GM12878 (cell line): ENCODE results near the gene OSBPL3. TPM values are rescaled to one million over a fixed set of nuclear protein-coding genes. Genes with fewer than 3 reads are reported as not detected.

Experiments
- ATAC-seq: fragments of 200-7000 bp; cut with Tn5 transposase; 3 replicates; pipeline ENCODE4 v1.9.1; 2020; ENCODE audit warnings: mild to moderate bottlenecking, moderate library complexity
- BruUV-seq: library from RNA; stranded (reverse); fragments of 400-500 nt; replicated peaks from 2 replicates; lab custom pipeline; 2021; lab: Mats Ljungman, UMichigan
- CTCF ChIA-PET: fragments of 300-600 bp; sonication (Branson Sonifier 250); formaldehyde crosslinking; extraction: SDS; loops from one replicate; lab custom pipeline; 2021; ENCODE audit warnings: inconsistent platforms; lab: Yijun Ruan, JAX
- POLR2A ChIA-PET: fragments of 350-600 bp; formaldehyde crosslinking; extraction: SDS; loops from one replicate; lab custom pipeline; 2021; ENCODE audit warnings: inconsistent platforms; lab: Charles Lee
- RAD21 ChIA-PET: fragments of 300-600 bp; sonication (Branson Sonifier 250); formaldehyde crosslinking; loops from one replicate; lab custom pipeline; 2023; ENCODE audit warnings: antibody characterized with exemption; ENCODE audit not compliant: unreplicated experiment; lab: Charles Lee
- SMC1A ChIA-PET: fragments of 300-600 bp; sonication (Branson Sonifier 250); formaldehyde crosslinking; loops from one replicate; lab custom pipeline; 2023; ENCODE audit not compliant: unreplicated experiment, uncharacterized antibody; lab: Charles Lee
- DNase-seq: peaks from one replicate; pipeline ENCODE4 v3.0.0-alpha.2; 2011; ENCODE audit warnings: low read depth, low spot score
- FAIRE-seq: peaks from 3 replicates; lab custom pipeline; 2011; peaks lifted over from hg19 to GRCh38; lab: Jason Lieb, UNC
- H2AFZ ChIP-seq: 2 replicates; pipeline ENCODE4 v1.6.0; 2011; ENCODE audit warnings: low read depth, low read length, control low read depth; ENCODE audit not compliant: control insufficient read depth
- H3K27ac ChIP-seq: 2 replicates; pipeline ENCODE4 v1.5.1; 2011; ENCODE audit warnings: control low read depth; ENCODE audit not compliant: control insufficient read depth, insufficient read depth
- H3K27me3 ChIP-seq, 2 experiments: replicated peaks in 1 of 2; 2 replicates each; pipeline versions ENCODE4 v1.6.0 to v1.6.1; 2011; ENCODE audit warnings: low read length in 1 of 2; ENCODE audit not compliant: control insufficient read depth in 2 of 2, insufficient read depth in 2 of 2
- H3K36me3 ChIP-seq, 2 experiments: 2 replicates each; pipeline ENCODE4 v1.5.1; 2011; ENCODE audit warnings: low read length in 1 of 2; ENCODE audit not compliant: control insufficient read depth in 2 of 2, insufficient read depth in 2 of 2
- H3K4me1 ChIP-seq: 2 replicates; pipeline ENCODE4 v1.6.1; 2011; ENCODE audit warnings: mild to moderate bottlenecking, low read length, moderate library complexity, mixed read lengths; ENCODE audit not compliant: control insufficient read depth, insufficient read depth
- H3K4me2 ChIP-seq: 2 replicates; pipeline ENCODE4 v1.6.0; 2011; ENCODE audit warnings: control low read depth; ENCODE audit not compliant: control insufficient read depth, insufficient read depth
- H3K4me3 ChIP-seq: fragments of 200-600 bp; sonication (generic); 2 replicates; pipeline ENCODE4 v1.5.1; 2016
- H3K79me2 ChIP-seq: 2 replicates; pipeline ENCODE4 v1.6.0; 2011; ENCODE audit warnings: low read length; ENCODE audit not compliant: control insufficient read depth, insufficient read depth
- H3K9ac ChIP-seq: 2 replicates; pipeline ENCODE4 v1.8.0; 2011; ENCODE audit warnings: low read length, control low read depth, mixed read lengths; ENCODE audit not compliant: control insufficient read depth, insufficient read depth
- H3K9me3 ChIP-seq: replicated peaks from 3 replicates; pipeline ENCODE4 v1.5.1; 2011; ENCODE audit warnings: mild to moderate bottlenecking, low read length; ENCODE audit not compliant: control insufficient read depth, insufficient read depth
- H4K20me1 ChIP-seq: 2 replicates; pipeline ENCODE4 v1.6.0; 2011; ENCODE audit not compliant: control insufficient read depth, insufficient read depth
- BCL3 ChIP-seq: IDR thresholded peaks from 2 replicates; pipeline ENCODE4 v1.6.1; 2011; ENCODE audit warnings: borderline replicate concordance, low read depth, mild to moderate bottlenecking, moderate library complexity, low read length; ENCODE audit not compliant: insufficient read depth, poor library complexity, severe bottlenecking
- HDGF ChIP-seq: fragments of 450-650 bp; IDR thresholded peaks from 2 replicates; pipeline ENCODE4 v1.6.1; 2016; ENCODE audit warnings: antibody characterized with exemption
- IKZF1 ChIP-seq: fragments of 450-650 bp; conservative IDR thresholded peaks from 2 replicates; pipeline ENCODE4 v1.6.1; 2017; ENCODE audit warnings: antibody characterized with exemption, mild to moderate bottlenecking
- IRF3 ChIP-seq: fragments of 450-650 bp; IDR thresholded peaks from 2 replicates; pipeline ENCODE4 v1.6.1; 2014; ENCODE audit warnings: mild to moderate bottlenecking
- LARP7 ChIP-seq: fragments of 450-650 bp; IDR thresholded peaks from 2 replicates; pipeline ENCODE4 v1.6.1; 2017; ENCODE audit warnings: mild to moderate bottlenecking
- MAX ChIP-seq: IDR thresholded peaks from 2 replicates; pipeline ENCODE4 v1.6.1; 2012; ENCODE audit warnings: low read depth, low read length, improper control_type of control experiment
- NR2C2 ChIP-seq: IDR thresholded peaks from 2 replicates; pipeline ENCODE4 v1.6.1; 2011; ENCODE audit warnings: borderline replicate concordance, low read depth; ENCODE audit not compliant: control insufficient read depth, insufficient read length
- POLR2A ChIP-seq: IDR thresholded peaks from 2 replicates; pipeline ENCODE4 v1.6.1; 2011; ENCODE audit warnings: low read depth, mild to moderate bottlenecking, low read length
- PRDM15 ChIP-seq: fragments of 450-650 bp; formaldehyde crosslinking; IDR thresholded peaks from 2 replicates; pipeline ENCODE4 v1.4.0; 2020; ENCODE audit warnings: mild to moderate bottlenecking, moderate library complexity
- YY1 ChIP-seq: IDR thresholded peaks from 2 replicates; pipeline ENCODE4 v1.6.1; 2011; ENCODE audit warnings: low read depth, mild to moderate bottlenecking, low read length
- ZNF24 ChIP-seq: fragments of 450-650 bp; IDR thresholded peaks from 2 replicates; pipeline ENCODE4 v1.6.1; 2017; ENCODE audit warnings: antibody characterized with exemption, mild to moderate bottlenecking
- WGBS: methylation state at CpG from one replicate; pipeline ENCODE4 v1.1.6; 2016; ENCODE audit warnings: low lambda C conversion rate; ENCODE audit not compliant: insufficient replicate concordance, insufficient coverage; ENCODE audit errors: missing lambda C conversion rate; 5-methylcytosine and 5-hydroxymethylcytosine counted together
- in situ Hi-C: fragments of 300-500 bp; cut with MboI; formaldehyde crosslinking; loops from 9 replicates; pipeline ENCODE4 v1.14.3; 2018; ENCODE audit warnings: mixed read lengths
- intact Hi-C: fragments of 100-400 bp; cut with micrococcal nuclease; formaldehyde crosslinking; loops from one replicate; pipeline ENCODE4 v1.14.2; 2022; ENCODE audit not compliant: unreplicated experiment
- polyA plus RNA-seq, 11 experiments: library from polyadenylated mRNA; depleted of rRNA in 4 of 11; unstranded in 6 of 11; stranded (reverse) in 5 of 11; fragments of >200 nt; fragmentation: Nextera tagmentation in 4 of 11; fragmentation: Illumina TruSeq in 1 of 11; extraction: Ambion mirVana in 4 of 11; extraction: Trizol in 1 of 11; gene quantifications; 1 replicate in 1 of 11; 2 replicates in 10 of 11; pipeline versions ENCODE4 v1.2.1 to v1.2.3, GENCODE V29; 2011 to 2016; ENCODE audit warnings: inconsistent platforms in 2 of 11, missing spikeins in 2 of 11, low read depth in 1 of 11
- total RNA-seq, 4 experiments: library from RNA; depleted of rRNA in 3 of 4; stranded (reverse); fragments of >200 nt in 3 of 4; fragmentation: Illumina TruSeq in 1 of 4; extraction: Trizol in 1 of 4; gene quantifications; 2 replicates each; pipeline versions ENCODE4 v1.2.1 to v1.2.3, GENCODE V29; 2013 to 2021
- TF ChIP-seq, protein P1 (sequence below): IDR thresholded peaks from 2 replicates; pipeline ENCODE4 v1.6.1; 2011; ENCODE audit warnings: borderline replicate concordance, low read depth, mild to moderate bottlenecking, moderate library complexity, mixed read lengths, low read length; ENCODE audit not compliant: insufficient read depth; ENCODE audit errors: extremely low read length
- TF ChIP-seq, protein P2 (sequence below): fragments of 450-650 bp; IDR thresholded peaks from 2 replicates; pipeline ENCODE4 v1.6.1; 2016; ENCODE audit warnings: mild to moderate bottlenecking
- TF ChIP-seq, protein P3 (sequence below): fragments of 150-350 bp; IDR thresholded peaks from 2 replicates; pipeline ENCODE4 v1.6.1; 2014; ENCODE audit warnings: mild to moderate bottlenecking, low read depth, low read length

The OSBPL3 gene
- total and polyA plus RNA-seq, 10 of the 15 experiments (the other 5 are each of a cell fraction or from before 2014, with no cell fraction given): 6.1 to 46.6 (median 27.0) TPM

- H3K4me3 ChIP-seq: no peak overlapping the region
- peaks cover 2% of the 10 kb centered on the region for H3K79me2 ChIP-seq
- POLR2A ChIA-PET: no interaction called here
- WGBS: 95% methylated on average over 2 of the region's 2 CpGs
- in situ Hi-C loops: no loop called here
- no peaks in the 10 kb centered on the region for H4K20me1 ChIP-seq
- DNase-seq (no peak), FAIRE-seq (no peak), ATAC-seq (no peak)
- no peak overlapping the region for H2AFZ ChIP-seq
- BruUV-seq: no TSS peak
- peaks cover 15% of the 10 kb centered on the region for H3K4me1 ChIP-seq
- no peak overlapping the region for H3K9ac ChIP-seq
- RAD21 ChIA-PET: no interaction called here
- H3K4me2 ChIP-seq: no peak overlapping the region
- H3K9me3 ChIP-seq: no peaks in the 10 kb centered on the region
- SMC1A ChIA-PET: interaction anchor here (1.4 to 13.1 kb wide), 5 partner anchors 7 to 95 kb away, joined by 3 to 102 read pairs (median 4); partner anchors contain the start of gene OSBPL3
- no peaks in the 10 kb centered on the region for H3K27me3 ChIP-seq
- CTCF ChIA-PET: interaction anchor here (1.0 kb wide), 2 partner anchors 8 to 73 kb away, joined by 3 read pairs; no protein-coding TSS in a partner anchor
- intact Hi-C loops: no loop called here
- peaks cover 4 to 9% of the 10 kb centered on the region in 2 experiments; a peak in 3 of 4 replicates for H3K36me3 ChIP-seq
- no peak overlapping the region for H3K27ac ChIP-seq
- no peak for TF ChIP-seq NR2C2
- no peak for TF ChIP-seq IRF3
- no peak for TF ChIP-seq BCL3
- TF ChIP-seq POLR2A: no peak
- TF ChIP-seq MAX: no peak
- TF ChIP-seq, protein P1, sequence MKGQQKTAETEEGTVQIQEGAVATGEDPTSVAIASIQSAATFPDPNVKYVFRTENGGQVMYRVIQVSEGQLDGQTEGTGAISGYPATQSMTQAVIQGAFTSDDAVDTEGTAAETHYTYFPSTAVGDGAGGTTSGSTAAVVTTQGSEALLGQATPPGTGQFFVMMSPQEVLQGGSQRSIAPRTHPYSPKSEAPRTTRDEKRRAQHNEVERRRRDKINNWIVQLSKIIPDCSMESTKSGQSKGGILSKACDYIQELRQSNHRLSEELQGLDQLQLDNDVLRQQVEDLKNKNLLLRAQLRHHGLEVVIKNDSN: no peak
- no peak for TF ChIP-seq IKZF1
- TF ChIP-seq, protein P2, sequence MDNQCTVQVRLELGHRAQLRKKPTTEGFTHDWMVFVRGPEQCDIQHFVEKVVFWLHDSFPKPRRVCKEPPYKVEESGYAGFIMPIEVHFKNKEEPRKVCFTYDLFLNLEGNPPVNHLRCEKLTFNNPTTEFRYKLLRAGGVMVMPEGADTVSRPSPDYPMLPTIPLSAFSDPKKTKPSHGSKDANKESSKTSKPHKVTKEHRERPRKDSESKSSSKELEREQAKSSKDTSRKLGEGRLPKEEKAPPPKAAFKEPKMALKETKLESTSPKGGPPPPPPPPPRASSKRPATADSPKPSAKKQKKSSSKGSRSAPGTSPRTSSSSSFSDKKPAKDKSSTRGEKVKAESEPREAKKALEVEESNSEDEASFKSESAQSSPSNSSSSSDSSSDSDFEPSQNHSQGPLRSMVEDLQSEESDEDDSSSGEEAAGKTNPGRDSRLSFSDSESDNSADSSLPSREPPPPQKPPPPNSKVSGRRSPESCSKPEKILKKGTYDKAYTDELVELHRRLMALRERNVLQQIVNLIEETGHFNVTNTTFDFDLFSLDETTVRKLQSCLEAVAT: no peak
- no peak for TF ChIP-seq ZNF24
- no peak for TF ChIP-seq YY1
- no peak for TF ChIP-seq LARP7
- TF ChIP-seq HDGF: no peak
- TF ChIP-seq, protein P3, sequence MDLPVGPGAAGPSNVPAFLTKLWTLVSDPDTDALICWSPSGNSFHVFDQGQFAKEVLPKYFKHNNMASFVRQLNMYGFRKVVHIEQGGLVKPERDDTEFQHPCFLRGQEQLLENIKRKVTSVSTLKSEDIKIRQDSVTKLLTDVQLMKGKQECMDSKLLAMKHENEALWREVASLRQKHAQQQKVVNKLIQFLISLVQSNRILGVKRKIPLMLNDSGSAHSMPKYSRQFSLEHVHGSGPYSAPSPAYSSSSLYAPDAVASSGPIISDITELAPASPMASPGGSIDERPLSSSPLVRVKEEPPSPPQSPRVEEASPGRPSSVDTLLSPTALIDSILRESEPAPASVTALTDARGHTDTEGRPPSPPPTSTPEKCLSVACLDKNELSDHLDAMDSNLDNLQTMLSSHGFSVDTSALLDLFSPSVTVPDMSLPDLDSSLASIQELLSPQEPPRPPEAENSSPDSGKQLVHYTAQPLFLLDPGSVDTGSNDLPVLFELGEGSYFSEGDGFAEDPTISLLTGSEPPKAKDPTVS: no peak
- TF ChIP-seq PRDM15 (CRISPR knock-in tag): no peak
These were observed 94.7 kb downstream of the OSBPL3 start for GRCh38 chr7:24885305-24885704.
